HG03558 (cell line): ENCODE measurements around the gene DLG2.

Experiments
- ATAC-seq: cut with Tn5 transposase; IDR thresholded peaks from one replicate; pipeline ENCODE4 v1.9.1; 2021; ENCODE audit warnings: moderate number of reproducible peaks; ENCODE audit not compliant: unreplicated experiment; ENCODE audit errors: extremely low read depth

DLG2 gene

DNA sequence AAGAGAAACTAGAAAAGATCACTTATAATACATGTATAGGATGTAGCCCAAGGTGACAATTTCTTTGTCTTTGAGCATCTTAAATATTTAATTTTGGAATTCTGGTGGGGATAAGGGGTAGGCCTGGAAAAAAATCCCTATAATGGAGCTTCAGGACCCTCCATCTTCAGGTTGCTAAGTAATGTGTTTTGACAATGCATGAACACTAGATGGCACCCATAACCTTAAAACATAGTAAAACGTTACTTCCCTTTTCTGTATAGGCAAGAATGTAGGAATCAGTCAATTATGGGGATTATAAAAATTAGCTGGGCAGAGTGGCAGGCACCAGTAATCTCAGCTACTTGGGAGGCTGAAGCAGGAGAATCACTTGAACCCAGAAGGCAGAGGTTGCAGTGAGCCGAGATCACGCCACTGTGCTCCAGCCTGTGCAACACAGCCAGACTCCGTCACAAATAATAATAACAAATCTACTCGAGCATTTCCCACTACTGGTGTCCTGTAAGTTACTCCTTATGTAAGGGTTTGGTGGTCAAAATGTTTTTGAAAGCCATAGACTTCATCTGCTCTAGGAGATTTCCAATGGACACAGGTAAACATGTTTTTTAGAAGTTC, 1799.1 kb downstream of the DLG2 start:
- peak; percentile 73 for ATAC-seq

DNA sequence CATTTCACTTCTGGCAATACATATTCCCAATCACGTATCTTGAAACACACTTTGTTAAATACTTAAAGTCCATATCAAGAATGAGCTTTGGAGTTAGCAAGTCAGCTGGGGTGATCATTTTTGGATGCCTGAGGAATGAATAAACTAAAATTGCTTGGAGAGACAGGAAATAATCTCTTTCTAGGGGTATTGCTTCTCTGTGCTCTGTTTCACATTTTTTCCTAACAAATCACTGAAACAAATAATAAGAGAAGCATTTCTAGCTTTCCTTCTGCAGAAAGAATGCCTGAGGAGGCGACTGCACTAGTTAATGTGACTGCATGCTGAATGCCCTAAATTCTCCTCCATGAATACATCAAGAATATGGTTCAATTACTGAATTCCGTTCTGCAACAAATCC, 1799.6 kb downstream of the DLG2 start:
- no peak for ATAC-seq

DNA sequence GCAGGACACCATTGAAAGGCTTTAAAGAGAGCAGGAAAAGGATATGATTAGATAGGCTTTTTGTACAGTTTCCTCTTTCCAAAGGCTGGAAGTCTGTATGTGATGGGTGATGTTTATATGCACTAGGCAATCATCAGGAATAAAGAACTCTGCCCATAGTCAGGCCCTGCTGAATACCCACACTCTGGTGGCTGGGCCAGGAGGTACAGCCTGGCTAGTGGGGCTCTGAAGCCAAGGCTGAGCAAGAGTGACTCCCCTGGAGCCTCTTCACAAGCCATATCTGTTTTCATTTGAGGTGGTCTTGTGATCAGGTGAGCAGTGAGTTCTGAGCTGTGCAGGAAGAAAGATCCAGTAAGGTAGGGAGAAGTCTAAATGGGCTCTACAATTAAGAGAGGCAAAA, 1801.1 kb downstream of the DLG2 start:
- no peak for ATAC-seq

DNA sequence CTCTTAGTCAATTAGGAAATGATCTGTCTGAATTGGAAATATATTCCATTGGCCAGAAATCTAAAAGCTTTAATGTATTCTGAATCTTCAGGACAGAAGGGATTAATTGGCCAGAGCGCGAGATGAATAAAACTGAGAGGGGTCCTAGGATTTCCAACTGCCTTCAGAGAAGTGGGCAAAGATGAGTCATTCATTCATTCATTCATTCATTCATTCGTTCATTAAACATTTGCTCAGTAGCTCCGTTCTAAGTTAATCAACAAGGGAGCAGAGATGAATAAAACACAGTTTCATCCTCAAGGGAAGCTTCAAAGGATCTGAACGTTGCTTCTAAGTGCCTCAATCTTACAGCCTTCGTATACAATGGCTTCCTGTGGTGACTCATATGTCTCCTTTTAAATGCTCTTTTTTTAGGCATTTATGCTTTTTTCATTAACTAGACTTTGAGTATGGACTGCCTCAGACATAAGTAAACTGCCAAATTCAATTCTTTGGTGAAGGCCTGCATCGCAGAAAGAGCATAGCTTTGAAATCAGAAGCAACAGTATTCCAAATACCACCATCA, 1803.6 kb downstream of the DLG2 start:
- ATAC-seq = no peak

DNA sequence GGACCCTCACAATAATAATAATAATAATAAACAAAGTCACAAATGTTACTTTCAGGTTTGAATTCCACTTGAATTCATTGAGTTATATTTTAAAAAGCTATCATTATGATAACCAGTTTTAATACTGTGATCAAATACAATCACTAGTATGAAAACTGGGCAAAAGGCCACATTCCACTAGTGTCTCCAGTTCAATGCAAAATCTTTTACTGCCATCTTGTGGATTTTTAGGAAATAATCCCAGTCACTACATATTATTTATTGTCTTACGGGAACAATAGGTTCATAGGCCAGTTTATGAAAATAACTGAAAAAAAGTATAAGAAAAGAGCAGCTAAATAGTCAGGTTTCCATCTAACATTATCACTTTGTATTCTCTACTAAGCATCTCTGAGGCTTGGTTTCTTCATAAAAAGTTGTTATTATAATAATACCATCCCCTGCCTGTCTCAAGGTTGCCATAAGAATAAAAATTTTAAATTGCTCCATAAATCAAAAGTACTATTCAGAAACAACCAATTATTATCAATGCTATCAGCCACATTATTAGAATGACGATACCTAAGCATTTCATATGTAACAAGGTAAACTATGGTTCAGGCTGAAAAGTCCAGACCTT, 1807.1 kb downstream of the DLG2 start:
- ATAC-seq = no peak

DNA sequence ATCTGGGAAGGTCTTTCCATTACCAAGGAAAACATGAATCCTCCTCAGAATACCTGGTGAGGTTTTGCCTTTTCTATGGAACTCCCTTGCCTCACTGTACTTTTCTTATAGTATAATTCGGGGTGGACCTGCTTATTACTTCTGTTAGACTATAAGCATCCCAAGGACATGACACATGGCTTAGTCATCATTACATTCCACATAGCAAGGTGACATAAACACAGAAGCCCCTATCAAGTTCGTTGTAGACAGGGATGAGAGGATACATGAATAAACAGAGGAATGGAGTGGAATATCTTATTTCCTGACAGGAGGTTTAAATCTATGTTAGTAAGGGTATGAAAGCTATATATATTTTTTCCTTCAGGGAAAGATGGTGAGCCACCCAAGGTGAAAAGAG, 1808.8 kb downstream of the DLG2 start:
- no peak for ATAC-seq

DNA sequence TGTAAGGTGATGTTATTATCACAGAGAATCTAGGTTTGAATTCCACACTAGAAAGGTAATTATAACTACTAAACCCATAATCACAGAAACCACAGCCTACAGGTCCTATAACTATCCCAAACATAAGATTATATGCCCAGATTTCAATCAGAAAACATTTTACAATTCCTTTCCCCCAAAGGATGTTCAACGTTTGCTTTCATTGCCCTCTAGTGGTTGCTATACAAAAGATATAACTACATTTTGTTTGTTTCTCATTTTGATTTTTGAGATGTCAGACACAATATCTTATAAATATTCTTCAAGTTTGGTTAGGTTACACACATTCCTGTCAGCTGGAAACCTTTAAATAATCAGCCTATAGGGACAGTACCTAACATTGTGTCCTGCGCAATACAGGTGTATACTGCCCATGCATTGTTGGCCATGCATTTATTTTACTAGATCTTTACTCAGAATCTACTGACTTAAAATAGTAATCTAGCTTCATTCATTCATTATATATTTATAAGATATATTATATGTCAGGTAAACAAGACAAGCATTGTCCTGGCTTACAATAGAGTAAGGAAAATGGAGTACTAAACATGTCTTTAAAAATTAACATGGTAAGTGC, 1810.5 kb downstream of the DLG2 start:
- no peak for ATAC-seq

DNA sequence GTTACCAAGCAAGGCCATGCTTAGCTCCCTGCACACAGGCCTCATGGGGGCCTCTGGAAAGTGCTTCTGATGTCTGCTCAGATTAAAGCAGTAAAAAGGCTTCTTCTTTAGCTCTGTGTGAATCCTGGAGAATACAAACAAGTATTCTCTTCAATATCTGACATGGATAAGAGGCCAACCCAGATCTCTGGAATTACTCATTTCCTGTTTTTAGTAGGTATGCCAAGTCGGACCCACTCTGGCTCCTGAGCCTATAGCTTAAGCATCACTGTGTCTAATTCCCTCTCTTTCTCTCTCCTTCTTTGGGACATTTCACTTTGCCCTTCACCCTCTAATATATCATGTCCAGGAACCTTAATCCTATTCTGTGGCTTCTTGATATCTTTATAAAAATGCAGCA, 1811.4 kb downstream of the DLG2 start:
- no peak for ATAC-seq

DNA sequence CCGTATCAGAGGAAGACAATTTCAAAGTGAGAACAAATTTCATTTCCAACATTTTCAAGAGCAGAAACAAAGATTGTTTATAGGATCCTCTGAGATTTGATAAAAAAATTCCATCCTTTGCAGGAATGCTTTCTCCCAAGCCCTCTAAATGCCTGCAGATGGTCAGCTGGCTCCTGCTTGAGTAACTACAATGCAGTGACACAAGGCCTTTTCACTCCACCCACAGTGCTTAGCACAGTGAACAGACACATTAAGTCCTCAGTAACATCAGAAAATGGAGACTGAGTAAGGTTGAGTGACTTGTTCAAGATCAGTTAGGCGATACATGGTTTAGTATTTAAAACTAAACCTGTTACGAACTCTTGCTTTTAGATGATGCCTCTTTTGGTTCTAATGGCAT, 1813.8 kb downstream of the DLG2 start:
- no peak for ATAC-seq

DNA sequence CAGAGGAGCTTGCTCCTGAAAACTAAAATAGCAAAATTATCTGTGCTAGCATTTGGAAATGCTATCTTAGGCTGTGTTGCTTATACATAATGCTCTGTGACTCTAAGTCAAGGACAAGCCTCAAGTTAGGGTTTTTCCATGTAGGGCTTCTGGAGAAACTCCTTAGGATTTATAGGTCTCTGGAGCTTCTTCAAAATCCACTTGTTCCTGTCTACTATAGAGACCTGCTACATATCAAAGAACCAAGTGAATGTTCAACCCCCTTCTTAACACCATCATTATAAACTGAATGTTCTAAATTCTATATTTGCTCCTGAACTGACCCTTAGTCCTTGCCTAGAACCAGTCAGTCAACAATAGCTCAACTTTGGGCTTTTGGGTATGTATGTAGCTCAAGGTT, 1817.9 kb downstream of the DLG2 start:
- ATAC-seq = no peak

DNA sequence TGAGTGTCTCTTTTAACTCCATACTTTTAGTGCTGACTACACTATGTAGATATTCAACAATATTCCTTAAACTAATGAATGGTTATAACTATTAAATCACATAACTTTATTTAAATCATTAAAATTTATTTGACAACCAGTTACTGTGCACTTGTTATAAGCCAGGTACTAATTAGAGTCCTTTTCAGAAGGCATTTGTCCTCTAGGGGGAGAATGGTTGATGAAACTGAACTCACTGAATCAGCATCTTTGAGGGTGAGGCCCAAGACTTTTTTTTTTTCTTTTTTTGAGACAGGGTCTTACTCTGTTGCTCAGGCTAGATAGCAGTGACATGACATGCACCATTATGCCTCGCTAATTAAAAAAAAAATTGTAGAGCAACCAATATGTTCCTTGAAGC, 1825.3 kb downstream of the DLG2 start:
- ATAC-seq = no peak

DNA sequence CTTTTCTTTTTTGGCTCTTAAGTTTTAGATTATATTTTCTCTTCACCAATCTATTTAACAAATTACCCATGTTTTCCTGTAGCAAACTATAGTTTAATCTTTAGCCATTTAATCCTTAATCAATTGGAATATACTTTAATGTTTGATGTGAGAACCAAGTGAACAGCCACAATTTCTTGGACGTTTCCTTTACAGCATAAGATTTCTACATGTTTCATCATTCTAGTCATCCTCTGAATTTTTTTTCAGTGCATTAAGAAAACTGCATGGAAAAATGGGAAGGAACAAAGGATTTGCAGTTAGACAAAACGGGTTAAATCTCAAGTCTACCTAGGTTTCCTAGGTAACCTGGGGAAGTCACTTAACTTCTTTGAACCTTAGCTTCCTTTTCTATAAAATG, 1833.8 kb downstream of the DLG2 start:
- no peak for ATAC-seq

DNA sequence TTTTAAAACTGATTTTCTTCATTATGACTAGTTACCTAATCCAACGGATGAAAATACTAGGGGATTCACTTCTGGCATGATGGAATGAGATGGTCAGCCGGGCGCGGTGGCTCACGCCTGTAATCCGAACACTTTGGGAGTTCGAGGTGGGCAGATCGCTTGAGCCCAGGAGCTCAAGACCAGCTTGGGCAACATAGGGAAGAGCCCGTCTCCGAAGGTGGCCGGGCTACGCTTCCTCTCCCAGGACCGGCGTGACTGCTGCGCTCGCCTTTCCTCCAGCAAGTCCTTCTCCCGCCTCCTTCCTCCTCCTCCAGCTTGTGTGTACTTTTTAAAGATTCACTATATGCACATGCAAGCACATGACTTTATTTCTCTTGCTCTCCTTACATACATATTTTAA, 1835.6 kb downstream of the DLG2 start:
- no peak for ATAC-seq

DNA sequence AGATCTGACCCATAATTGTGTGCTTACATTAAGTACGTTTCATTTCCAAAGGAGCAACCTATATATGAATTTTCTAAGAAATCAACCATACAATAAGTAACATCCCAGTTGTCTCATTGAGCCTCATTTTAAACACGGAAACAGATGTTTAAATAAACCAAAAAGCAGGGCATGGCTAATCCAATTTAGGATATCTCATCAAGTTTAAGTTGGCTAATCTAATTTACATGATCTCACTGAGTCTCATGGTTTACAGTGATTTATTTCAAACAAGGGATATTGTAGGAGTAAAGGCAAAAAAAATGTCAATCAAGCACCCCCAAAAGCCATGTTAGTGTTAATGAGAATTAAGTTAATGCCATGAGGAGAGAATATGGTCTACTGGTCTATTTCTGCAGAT, 1841.2 kb downstream of the DLG2 start:
- no peak for ATAC-seq

DNA sequence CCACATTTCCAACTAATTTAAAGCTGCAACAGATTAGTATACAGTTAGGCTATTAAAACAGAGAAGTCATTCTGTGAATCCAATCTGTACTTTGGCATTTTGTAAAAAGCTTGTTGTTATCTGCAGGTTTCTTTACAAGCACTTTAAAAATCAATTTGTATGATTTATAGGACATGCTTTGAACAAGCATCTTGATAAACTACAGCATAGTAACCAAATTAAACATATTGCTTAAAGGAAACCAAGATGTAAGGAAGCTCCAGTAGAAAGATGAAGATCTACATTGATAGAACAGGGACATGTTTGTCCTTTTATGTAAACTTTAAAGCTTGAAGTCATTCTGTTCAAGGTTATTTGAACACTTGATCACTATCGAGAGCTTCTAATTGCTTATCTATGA, 1842.7 kb downstream of the DLG2 start:
- no peak for ATAC-seq

DNA sequence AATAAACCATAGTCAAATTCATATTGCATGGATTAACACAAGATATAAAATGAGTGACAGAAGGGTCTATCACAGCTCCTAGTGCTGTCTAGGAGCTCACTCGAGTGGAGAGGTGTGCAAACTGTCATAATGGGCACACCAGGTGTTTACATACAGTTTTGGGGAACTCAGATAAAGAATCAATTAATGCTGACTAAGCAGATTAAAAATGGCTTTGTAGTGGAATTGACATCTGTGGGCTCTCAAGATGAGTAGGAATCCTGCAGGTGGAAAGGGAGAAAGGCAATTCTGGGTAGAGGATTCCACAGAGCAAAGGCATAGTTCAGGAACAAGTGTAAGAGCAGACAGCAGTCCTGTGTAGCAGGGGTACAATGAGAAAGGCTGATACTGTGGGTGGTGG, 1844.8 kb downstream of the DLG2 start:
- no peak for ATAC-seq

DNA sequence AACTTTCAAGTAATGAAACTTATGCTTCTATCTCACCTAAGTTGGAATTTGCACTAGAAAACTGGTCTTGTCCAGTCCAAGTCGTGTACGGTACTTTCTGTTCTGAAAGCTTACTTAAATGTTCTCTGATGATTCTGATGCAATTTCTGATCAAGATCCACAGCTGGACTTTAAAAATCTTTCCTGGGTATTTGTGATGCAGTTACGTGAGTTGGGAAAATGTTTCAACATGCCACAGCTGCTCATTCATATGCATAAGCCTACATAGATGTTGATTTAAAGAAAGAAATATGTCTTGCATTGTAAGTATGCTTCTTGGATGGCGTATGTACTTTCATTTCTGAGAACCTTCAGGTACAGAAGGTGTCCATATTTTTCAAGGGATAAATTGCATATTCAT, 1847.3 kb downstream of the DLG2 start:
- ATAC-seq = no peak

DNA sequence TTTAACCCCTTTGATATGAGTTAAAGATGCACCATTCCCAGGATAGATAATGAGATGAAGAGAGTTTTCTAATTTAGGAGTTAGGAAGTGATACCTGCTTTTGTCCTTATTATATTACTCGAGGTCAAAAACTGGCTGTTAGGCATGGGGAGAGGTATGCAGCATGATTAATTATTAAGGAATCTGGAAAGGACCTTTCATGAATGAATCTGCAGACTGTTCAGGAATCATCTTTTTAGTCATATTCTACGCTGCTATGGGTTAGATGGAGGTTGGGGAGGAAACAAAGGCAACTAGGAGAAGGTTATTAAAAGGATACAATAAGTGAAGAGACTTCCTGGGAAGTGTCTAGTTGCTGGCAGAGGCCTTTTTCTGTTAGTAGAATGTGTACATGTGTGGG, 1848.5 kb downstream of the DLG2 start:
- no peak for ATAC-seq

DNA sequence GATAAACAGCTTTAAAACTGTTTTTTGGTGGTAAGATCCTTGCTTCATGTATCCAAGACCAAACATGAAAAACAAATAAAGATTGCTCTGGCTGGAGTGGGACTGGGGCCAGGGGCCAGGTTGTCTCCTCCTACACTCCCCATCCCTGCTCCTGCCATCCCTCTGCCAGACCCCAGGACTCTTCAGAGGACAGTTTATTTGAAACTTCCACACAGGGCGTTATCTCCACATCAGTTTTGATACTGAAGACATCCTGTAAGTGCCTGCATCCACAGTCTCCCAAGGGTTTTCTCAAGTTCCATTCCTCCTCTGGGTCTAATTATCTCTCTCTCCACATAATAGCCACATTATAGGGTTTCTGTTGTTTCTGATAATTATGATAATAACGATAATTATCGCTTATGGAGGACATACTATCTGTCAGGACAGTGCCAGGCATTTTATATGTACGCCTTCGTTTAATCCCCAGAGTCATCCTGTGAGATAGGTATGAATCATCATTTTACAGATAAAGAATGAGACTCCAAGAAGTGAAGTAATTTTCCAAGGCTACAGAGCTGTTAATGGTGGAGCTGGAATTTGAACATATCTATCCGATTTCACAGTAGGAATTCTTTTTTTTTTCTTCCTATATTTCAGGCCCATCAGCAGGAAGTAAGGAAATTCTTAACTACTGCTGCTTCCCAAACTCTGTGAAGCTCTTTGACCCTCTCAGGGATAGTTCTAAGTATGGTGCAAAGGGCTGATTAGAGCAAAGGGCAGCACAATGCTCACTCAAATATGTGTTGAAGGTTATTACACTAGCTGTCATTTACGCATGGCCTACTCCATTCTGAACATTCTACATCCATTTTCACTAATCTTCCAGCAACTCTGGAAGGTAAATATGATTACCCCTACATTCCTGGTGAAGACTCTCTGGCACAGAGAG, 1852.9 kb downstream of the DLG2 start:
- no peak for ATAC-seq

DNA sequence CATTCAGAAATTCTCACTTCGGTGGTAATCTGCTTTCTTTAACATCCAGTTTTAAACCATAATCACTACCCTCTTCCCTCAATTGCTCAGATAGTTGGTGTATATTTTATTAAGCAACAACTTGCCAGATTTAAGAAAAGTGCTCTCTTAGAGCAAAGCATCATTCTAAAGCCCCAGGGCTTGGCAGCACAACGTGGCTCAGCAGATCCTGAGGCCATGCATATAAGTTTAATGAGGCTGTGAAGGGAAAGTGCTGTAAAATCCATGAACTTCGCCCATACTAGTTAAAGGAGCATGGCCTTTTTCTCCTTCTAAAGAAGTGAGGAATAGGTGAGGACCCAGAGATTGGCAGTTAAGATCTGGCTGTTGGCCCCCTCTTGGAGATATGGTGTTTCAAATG, 1858.7 kb downstream of the DLG2 start:
- ATAC-seq = no peak

DNA sequence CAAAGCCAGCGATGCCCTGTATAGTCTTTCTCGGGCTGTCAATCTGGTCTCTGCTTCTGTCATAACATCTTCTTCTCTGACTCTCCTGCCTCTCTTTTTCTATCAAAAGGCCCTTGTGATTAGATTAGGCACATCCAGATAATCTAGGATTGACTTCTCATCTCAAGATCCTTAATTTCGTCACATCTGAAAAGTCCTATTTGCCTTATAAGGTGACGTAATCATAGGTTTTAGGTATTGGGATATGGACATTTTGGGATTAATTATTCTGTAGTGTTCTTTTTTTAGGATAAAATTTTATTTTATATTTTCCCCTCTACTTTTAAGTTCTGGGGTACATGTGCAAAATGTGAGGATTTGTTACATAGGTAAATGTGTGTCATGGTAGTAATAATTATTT, 1860.2 kb downstream of the DLG2 start:
- no peak for ATAC-seq
